Inflammatory macrophage (primary cell): Measurements from ENCODE around the gene LSAMP.
A peak's percentile ranks its signal among the peaks of the same experiment; 100 is the strongest.

Experiments used
- DNase-seq, 2 donors: peaks; one replicate each; pipeline ENCODE4 v3.0.0-alpha.2; 2020 to 2022

Gene LSAMP

GRCh38 chr3:116161575-116162525, 283.4 kb downstream of the LSAMP start:
- DNase-seq = no peak

- no peak for DNase-seq
These were observed 284.7 kb downstream of the LSAMP start for GRCh38 chr3:116160594-116160993.

GRCh38 chr3:116155841-116156240, 289.4 kb downstream of the LSAMP start:
- DNase-seq = no peak

GRCh38 chr3:116154389-116154788, 290.9 kb downstream of the LSAMP start:
- DNase-seq = no peak

GRCh38 chr3:116153174-116153573, 292.1 kb downstream of the LSAMP start:
- DNase-seq = no peak

- DNase-seq = no peak
These were observed 294.6 kb downstream of the LSAMP start for GRCh38 chr3:116150655-116151167.

GRCh38 chr3:116148881-116149851, 296.1 kb downstream of the LSAMP start:
- no peak for DNase-seq

GRCh38 chr3:116145613-116146012, 299.7 kb downstream of the LSAMP start:
- DNase-seq = no peak

GRCh38 chr3:116141724-116142123, 303.6 kb downstream of the LSAMP start:
- DNase-seq = no peak

GRCh38 chr3:116140100-116140689, 305.1 kb downstream of the LSAMP start:
- peak; percentile 6 to 33 for DNase-seq

- no peak for DNase-seq
These were observed 305.6 kb downstream of the LSAMP start for GRCh38 chr3:116139641-116140040.

GRCh38 chr3:116135457-116136085, 309.7 kb downstream of the LSAMP start:
- no peak for DNase-seq

GRCh38 chr3:116129187-116129946, 315.9 kb downstream of the LSAMP start:
- DNase-seq = no peak

- no peak for DNase-seq
These were observed 317.8 kb downstream of the LSAMP start for GRCh38 chr3:116127464-116127863.

- DNase-seq = no peak
These were observed 321.1 kb downstream of the LSAMP start for GRCh38 chr3:116124166-116124565.

- DNase-seq = no peak
These were observed 326.7 kb downstream of the LSAMP start for GRCh38 chr3:116118475-116119169.

- DNase-seq = no peak
These were observed 330.7 kb downstream of the LSAMP start for GRCh38 chr3:116114586-116114985.

GRCh38 chr3:116112696-116113095, 332.6 kb downstream of the LSAMP start:
- no peak for DNase-seq

- DNase-seq = no peak
These were observed 333.5 kb downstream of the LSAMP start for GRCh38 chr3:116111765-116112164.

- no peak for DNase-seq
These were observed 341.3 kb downstream of the LSAMP start for GRCh38 chr3:116103868-116104530.
